PC-9 (cell line): ENCODE results near the gene SRSF1. TPM values are rescaled to one million over a fixed set of nuclear protein-coding genes. Genes with fewer than 3 reads are reported as not detected.

Source experiments
- BruUV-seq: library from RNA; stranded (reverse); fragments of 400-500 nt; replicated peaks from 2 replicates; lab custom pipeline; 2021; lab: Mats Ljungman, UMichigan
- CTCF ChIA-PET: fragments of 300-600 bp; sonication (Branson Sonifier 250); formaldehyde crosslinking; loops from one replicate; lab custom pipeline; 2022; ENCODE audit warnings: antibody characterized with exemption; lab: Charles Lee
- POLR2A ChIA-PET: fragments of 300-600 bp; sonication (Branson Sonifier 250); formaldehyde crosslinking; loops from one replicate; lab custom pipeline; 2022; ENCODE audit warnings: antibody characterized with exemption; ENCODE audit not compliant: unreplicated experiment; lab: Charles Lee
- DNase-seq, 2 experiments: peaks; one replicate each; pipeline versions ENCODE4 v3.0.0 to v3.0.0-alpha.2; 2015 to 2022; ENCODE audit warnings: mixed read lengths in 1 of 2
- H2AFZ ChIP-seq: fragments of 200-600 bp; sonication (generic); 2 replicates; pipeline ENCODE4 v1.8.1; 2017; ENCODE audit warnings: antibody characterized with exemption
- H3F3A ChIP-seq: fragments of 200-600 bp; sonication (generic); 2 replicates; pipeline ENCODE4 v1.8.1; 2017; ENCODE audit warnings: antibody characterized with exemption, mild to moderate bottlenecking, low read depth; ENCODE audit not compliant: insufficient read depth
- H3K27ac ChIP-seq: fragments of 200-600 bp; sonication (generic); 2 replicates; pipeline ENCODE4 v1.6.1; 2016; ENCODE audit warnings: mixed run types
- H3K27me3 ChIP-seq: fragments of 200-600 bp; sonication (generic); 2 replicates; pipeline ENCODE4 v1.6.1; 2016; ENCODE audit warnings: low read depth, mixed run types; ENCODE audit not compliant: insufficient read depth
- H3K36me3 ChIP-seq: fragments of 200-600 bp; sonication (generic); 2 replicates; pipeline ENCODE4 v1.6.1; 2016; ENCODE audit warnings: low read depth, mixed run types
- H3K4me1 ChIP-seq: fragments of 200-600 bp; sonication (generic); replicated peaks from 2 replicates; pipeline ENCODE4 v1.6.1; 2016; ENCODE audit warnings: mixed run types; ENCODE audit not compliant: insufficient read depth
- H3K4me2 ChIP-seq: fragments of 200-600 bp; sonication (generic); 2 replicates; pipeline ENCODE4 v1.6.1; 2017; ENCODE audit warnings: mixed run types
- H3K4me3 ChIP-seq: fragments of 200-600 bp; sonication (generic); 2 replicates; pipeline ENCODE4 v1.6.1; 2016; ENCODE audit warnings: mixed run types
- H3K79me2 ChIP-seq: fragments of 200-600 bp; sonication (generic); 2 replicates; pipeline ENCODE4 v1.6.1; 2017; ENCODE audit warnings: low read depth, mixed run types
- H3K9me2 ChIP-seq: fragments of 200-600 bp; sonication (generic); 2 replicates; pipeline ENCODE4 v1.8.1; 2017; ENCODE audit warnings: mild to moderate bottlenecking; ENCODE audit not compliant: insufficient read depth
- H3K9me3 ChIP-seq: fragments of 200-600 bp; sonication (generic); 2 replicates; pipeline ENCODE4 v1.8.1; 2016; ENCODE audit warnings: low read depth; ENCODE audit not compliant: insufficient read depth
- H4K20me1 ChIP-seq: fragments of 200-600 bp; sonication (generic); 2 replicates; pipeline ENCODE4 v1.8.1; 2017; ENCODE audit not compliant: insufficient read depth
- CTCF ChIP-seq: fragments of 200-600 bp; sonication (generic); conservative IDR thresholded peaks from 2 replicates; pipeline ENCODE4 v1.6.1; 2017; ENCODE audit warnings: mixed run types, antibody characterized with exemption, mild to moderate bottlenecking, moderate library complexity
- EZH2 ChIP-seq: fragments of 200-600 bp; sonication (generic); IDR thresholded peaks from 2 replicates; pipeline ENCODE4 v1.8.0; 2017; ENCODE audit warnings: antibody characterized with exemption, low read depth
- intact Hi-C: fragments of 100-400 bp; cut with micrococcal nuclease; formaldehyde crosslinking; loops from one replicate; pipeline ENCODE4 v1.10.0; 2022; ENCODE audit not compliant: unreplicated experiment
- total RNA-seq: library from RNA; stranded (reverse); gene quantifications from 2 replicates; pipeline ENCODE4 v1.2.3, GENCODE V29; 2021

Gene SRSF1
- total RNA-seq, 1 experiment from 2014 or later = 278 TPM

DNA sequence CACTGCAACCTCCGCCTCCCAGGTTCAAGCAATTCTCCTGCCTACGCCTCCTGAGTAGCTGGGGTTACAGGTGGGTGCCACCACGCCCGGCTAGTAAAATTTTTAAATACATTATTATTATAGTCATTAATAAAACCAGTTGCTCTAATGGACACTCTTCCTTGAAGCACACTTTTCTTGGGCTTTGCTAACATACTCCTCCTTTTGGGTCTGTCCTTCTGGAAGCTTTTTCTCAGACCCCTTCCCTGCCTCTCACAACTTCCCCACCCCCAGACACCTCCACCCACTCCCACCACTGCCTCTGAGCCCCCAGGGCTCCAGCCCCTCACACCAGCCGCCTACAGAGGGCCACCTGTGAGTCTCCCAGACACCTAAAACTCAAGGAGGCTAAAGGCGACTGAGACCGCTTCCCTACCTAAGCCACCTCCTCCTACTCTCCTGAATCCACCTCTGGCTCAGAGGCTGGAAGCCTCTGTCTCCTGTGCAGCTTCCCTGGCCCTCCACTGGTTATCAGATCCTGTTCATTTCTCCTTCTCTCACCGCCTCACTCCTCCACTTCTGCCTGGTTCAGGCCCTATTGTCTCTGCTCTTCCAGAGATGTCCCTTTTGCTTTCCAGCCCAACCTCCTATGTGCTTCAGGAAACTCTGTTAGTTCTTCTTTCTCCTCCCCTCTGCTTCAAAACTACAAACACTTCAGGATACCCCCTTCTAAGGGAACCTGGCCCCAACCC is 49.8 kb downstream of the SRSF1 start:
- TF ChIP-seq EZH2 = no peak
- no peak for TF ChIP-seq CTCF
- no peak overlapping the region for H3K4me3 ChIP-seq
- no peaks in the 10 kb centered on the region for H3K27me3 ChIP-seq
- no peak overlapping the region for H2AFZ ChIP-seq
- peaks cover 29% of the 10 kb centered on the region for H3K4me1 ChIP-seq
- BruUV-seq = no TSS peak
- H3K79me2 ChIP-seq = peaks cover 22% of the 10 kb centered on the region
- no peaks in the 10 kb centered on the region for H3K9me3 ChIP-seq
- no peaks in the 10 kb centered on the region for H4K20me1 ChIP-seq
- no peak overlapping the region for H3K4me2 ChIP-seq
- H3K36me3 ChIP-seq = no peaks in the 10 kb centered on the region
- CTCF ChIA-PET = no interaction called here
- H3K27ac ChIP-seq = no peak overlapping the region
- peaks cover 12% of the 10 kb centered on the region; the same call in 1 of the 2 replicates for H3F3A ChIP-seq
- intact Hi-C loops = no loop called here
- POLR2A ChIA-PET = interaction anchor here (0.7 kb wide), 1 partner anchor 50 kb away, joined by 4 read pairs; no protein-coding TSS in a partner anchor
- DNase-seq = no peak
- H3K9me2 ChIP-seq = no peaks in the 10 kb centered on the region

- intact Hi-C loops = no loop called here
- H3K79me2 ChIP-seq = peaks cover 28% of the 10 kb centered on the region
- no peak overlapping the region for H3K4me3 ChIP-seq
- H3K4me2 ChIP-seq = peak overlapping the region; percentile 88
- H4K20me1 ChIP-seq = no peaks in the 10 kb centered on the region
- peaks cover 12% of the 10 kb centered on the region; the same call in 1 of the 2 replicates for H3F3A ChIP-seq
- no peak overlapping the region for H3K27ac ChIP-seq
- no peaks in the 10 kb centered on the region for H3K9me2 ChIP-seq
- TF ChIP-seq EZH2 = no peak
- TF ChIP-seq CTCF = no peak
- CTCF ChIA-PET = interaction anchor here (1.0 to 1.2 kb wide), 2 partner anchors 64 to 96 kb away, joined by 3 to 4 read pairs; no protein-coding TSS in a partner anchor
- BruUV-seq = TSS peak; percentile 66
- H3K9me3 ChIP-seq = no peaks in the 10 kb centered on the region
- no peak for DNase-seq
- POLR2A ChIA-PET = interaction anchor here (0.5 to 0.7 kb wide), 3 partner anchors 36 to 51 kb away, joined by 3 to 4 read pairs (median 3); no protein-coding TSS in a partner anchor
- H2AFZ ChIP-seq = no peak overlapping the region
- no peaks in the 10 kb centered on the region for H3K36me3 ChIP-seq
- peaks cover 36% of the 10 kb centered on the region for H3K4me1 ChIP-seq
- H3K27me3 ChIP-seq = no peaks in the 10 kb centered on the region
These were observed 50.5 kb downstream of the SRSF1 start for GRCh38 chr17:57956291-57957119.

GRCh38 chr17:57955183-57955931 is 51.7 kb downstream of the SRSF1 start, which contains the start of gene CUEDC1:
CUEDC1 (minus strand) TSS chr17:57955412; CDS start chr17:57885564, 69,848 bp downstream.
- H2AFZ ChIP-seq = peak within 1 kb of the TSS; percentile 93
- no peak for TF ChIP-seq EZH2
- 0 out of 2 replicates have a peak, but pooled peaks have one; percentile 24 for TF ChIP-seq CTCF
- no peaks in the 10 kb centered on the region for H3K9me3 ChIP-seq
- no TSS peak for BruUV-seq
- ChIA-PET POLR2A (interaction anchor here (0.5 to 0.6 kb wide), 4 partner anchors 34 to 858 kb away, joined by 3 to 4 read pairs (median 4); no protein-coding TSS in a partner anchor), CTCF (interaction anchor here (0.6 to 1.2 kb wide), 3 partner anchors 62 to 362 kb away, joined by 3 to 4 read pairs (median 3); no protein-coding TSS in a partner anchor)
- peak within 1 kb of the TSS; percentile 88 for H3K4me2 ChIP-seq
- H3K4me3 ChIP-seq = peak within 1 kb of the TSS; percentile 74
- peak in 1 of 2 experiments; percentile 73 for DNase-seq
- intact Hi-C loops = no loop called here
- H3K4me1 ChIP-seq = peaks cover 48% of the 10 kb centered on the region
- H3K79me2 ChIP-seq = peaks cover 38% of the 10 kb centered on the region
- H3F3A ChIP-seq = peaks cover 19% of the 10 kb centered on the region; the same call in 1 of the 2 replicates
- H3K36me3 ChIP-seq = no peaks in the 10 kb centered on the region
- no peaks in the 10 kb centered on the region for H3K9me2 ChIP-seq
- H3K27ac ChIP-seq = peak within 1 kb of the TSS; percentile 46; the same call in 1 of the 2 replicates
- H4K20me1 ChIP-seq = no peaks in the 10 kb centered on the region
- H3K27me3 ChIP-seq = no peaks in the 10 kb centered on the region
